NCI-H1436 (cell line): ENCODE results near the gene HSPA1A.
"Not testable (repeated sequence)": the region's sequence is repeated elsewhere in the genome, so short reads cannot be mapped to it uniquely, and the experiment has no call there.

Experiments
- DNase-seq: peaks from one replicate; lab custom pipeline; 2025; lab: John Stamatoyannopoulos, UW

Gene HSPA1A

DNA sequence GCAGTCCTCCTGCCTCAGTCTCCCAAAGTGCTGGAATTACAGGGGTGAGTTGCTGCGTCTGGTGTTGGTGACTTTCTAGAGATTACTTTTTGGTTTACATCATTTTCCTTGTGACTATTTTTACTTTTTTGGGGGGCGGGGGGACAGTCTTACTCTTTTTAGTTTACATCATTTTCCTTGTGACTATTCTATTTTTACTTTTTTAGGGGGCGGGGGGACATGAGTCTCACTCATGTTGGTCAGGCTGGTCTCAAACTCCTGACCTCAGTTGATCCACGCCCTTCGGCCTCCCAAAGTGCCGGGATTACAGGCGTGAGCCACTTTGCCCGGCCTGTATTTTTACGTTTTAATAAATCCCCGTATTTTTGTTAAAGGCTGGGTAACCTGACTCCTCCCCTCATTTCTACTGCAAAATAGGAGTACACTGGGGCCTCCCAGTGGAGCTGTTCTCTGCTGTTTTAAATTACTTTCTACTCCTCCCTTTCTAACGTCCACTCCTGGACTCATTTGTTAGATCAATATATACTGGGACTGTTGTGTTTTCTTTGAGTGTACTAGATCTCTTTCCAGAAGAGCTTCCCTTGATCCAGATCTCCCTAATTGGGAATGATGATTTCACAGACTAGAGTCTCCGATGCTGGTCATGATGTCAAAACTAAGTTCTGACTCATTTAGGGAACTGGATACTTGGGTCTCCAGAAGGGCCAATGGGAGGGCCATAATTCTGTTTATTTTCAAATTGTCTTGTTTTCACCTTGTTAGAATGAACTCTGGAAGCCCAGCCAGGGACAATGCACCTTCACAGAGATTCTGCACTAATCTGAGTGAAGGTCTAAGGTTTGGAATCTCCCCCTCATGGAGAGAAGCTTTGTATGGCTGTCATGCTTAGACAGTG lies 21.4 kb downstream of the HSPA1A start:
- no peak for DNase-seq

DNA sequence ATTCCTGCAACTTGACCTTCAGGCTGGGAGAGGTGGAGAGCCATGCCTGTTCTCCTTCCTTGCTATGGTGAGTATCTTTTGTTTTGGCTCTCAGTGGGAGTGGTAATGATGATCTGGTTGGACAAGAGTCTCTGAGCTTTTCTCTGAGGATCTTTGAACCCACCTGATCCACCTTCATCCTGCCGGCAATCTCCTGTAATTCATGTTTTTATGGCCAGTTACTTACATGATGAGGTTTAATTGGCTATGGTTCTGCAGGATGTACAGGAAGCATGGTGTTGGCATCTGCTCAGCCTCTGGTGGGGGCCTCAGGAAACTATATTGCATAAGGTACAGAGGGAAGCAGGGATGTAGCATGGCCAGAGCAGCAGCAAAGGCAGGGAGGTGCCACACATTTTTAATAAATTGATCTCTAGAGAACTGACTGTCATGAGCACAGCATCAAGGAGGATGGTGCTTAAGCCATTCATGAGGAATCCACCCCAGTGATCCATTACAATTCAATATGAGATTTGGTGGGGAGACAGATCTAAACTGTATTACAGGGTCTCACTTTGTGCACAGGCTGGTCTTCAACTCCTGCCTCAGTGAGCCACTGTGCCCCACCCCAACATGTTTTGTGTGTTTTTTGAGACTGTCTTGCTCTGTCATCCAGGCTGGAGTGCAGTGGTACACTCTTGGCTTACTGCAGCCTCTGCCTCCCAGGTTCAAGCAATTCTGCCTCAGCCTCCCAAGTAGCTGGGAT lies 22.2 kb downstream of the HSPA1A start:
- DNase-seq, result no peak

DNA sequence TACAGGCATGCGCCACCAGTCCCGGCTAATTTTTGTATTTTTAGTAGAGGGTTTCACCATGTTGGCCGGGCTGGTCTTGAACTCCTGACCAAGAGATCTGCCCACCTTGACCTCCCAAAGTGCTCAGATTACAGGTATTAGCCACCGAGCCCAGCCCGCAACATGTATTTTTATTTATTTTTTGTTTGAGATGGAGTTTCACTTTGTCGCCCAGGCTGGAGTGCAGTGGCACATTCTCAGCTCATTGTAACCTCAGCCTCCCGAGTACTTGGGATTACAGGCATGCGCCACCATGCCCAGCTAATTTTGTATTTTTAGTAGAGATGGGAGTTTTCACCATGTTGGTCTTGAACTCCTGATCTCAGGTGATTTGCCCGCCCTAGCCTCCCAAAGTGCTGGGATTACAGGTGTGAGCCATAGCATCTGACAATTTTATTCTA lies 22.8 kb downstream of the HSPA1A start:
- DNase-seq, result not testable (repeated sequence)

DNA sequence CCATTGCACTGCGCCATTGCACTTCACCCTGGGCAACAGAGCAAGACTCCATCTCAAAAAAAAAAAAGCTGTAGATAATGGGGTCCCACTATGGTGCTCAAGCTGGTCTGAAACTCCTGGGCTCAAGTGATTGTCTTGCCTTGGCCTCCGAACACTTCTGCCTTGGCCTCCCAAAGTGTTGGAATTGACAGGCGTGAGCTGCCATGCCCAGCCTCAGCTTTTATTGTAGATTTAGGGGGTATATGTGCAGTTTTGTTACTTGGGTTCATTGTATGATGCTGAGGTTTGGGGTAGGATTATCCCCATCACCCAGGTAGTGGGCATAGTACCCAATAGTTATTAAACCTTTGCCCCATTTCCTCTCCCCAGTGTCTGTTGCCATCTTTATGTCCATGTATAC lies 23.6 kb downstream of the HSPA1A start:
- no peak for DNase-seq

DNA sequence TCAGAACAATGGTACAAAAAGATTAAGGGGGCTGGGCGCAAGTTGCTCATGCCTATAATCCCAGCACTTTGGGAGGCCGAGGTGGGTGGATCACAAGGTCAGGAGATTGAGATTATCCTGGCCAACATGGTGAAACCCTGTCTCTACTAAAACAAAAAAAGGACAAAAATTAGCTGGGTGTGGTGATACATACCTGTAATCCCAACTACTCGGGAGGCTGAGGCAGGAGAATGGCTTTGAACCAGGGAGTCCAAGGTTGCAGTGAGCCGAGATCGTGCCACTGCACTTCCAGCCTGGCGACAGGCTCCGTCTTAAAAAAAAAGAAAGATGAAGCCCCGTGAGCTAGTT lies 24.4 kb downstream of the HSPA1A start:
- DNase-seq, result not testable (repeated sequence)

DNA sequence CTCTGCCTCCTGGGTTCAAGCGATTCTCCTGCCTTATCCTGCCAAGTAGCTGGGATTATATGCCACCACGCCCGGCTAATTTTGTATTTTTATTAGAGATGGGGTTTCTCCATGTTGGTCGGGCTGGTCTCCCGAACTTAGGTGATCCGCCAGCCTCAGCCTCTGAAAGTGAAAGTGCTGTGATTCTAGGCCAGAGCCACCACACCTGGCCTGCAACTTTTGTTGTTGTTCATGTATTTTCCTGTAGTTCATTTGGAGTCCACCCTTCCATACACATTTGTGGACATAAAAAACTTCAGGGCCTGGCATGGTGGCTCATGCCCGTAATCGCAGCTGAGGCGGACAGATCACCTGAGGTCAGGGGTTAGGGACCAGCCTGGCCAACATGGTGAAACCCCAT lies 26.7 kb downstream of the HSPA1A start:
- no peak for DNase-seq

DNA sequence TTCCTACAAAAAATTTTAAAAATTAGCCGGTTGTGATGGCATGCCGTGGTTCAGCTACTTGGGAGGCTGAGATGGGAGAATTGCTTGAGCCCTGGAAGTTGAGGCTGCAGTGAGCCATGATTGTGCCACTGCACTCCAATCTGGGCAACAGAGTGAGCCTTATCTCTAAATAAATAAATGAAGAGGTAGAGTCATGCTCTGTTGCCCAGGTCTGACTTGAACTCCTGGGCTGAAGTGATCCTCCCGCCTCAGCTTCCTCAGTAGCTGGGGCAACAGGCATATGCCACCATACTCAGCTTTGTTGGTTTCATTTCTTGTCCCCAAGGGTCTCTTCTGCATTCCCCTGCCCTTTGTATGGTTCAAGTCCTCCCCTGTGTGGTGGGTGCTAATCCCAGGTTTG lies 29.2 kb downstream of the HSPA1A start:
- DNase-seq, result no peak

DNA sequence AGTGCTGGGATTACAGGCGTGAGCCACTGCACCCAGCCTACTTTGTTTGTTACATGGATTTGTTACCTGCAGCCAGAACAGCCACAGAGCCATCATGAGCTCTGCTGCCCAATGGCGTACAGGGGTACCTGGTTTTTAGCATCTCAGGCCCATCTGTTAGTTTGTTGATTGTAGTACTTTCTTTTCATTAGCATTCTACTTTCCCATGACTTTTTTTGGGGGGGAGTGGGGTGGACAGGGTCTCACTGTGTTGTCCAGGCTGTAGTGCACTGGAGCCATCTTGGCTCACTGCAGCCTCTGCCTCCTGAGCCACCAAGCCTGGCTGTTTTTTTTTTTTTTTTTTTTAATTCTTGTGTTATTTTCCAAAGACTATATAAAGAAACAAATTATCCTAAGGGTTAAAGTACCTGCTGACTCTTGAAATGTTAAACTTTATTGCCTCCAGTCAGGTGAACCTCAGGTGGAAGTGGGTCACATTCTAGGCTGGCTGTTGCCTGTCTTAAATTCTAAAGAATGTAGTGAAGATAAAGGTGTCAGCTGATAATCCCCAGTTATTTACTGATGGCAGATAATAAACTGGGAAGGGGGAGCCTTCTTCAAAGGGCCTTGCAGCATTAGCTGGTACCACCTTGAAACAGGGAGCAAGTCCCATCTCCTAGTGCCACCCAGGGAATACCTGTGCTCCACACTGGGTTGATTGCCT lies 32.1 kb downstream of the HSPA1A start:
- no peak for DNase-seq

DNA sequence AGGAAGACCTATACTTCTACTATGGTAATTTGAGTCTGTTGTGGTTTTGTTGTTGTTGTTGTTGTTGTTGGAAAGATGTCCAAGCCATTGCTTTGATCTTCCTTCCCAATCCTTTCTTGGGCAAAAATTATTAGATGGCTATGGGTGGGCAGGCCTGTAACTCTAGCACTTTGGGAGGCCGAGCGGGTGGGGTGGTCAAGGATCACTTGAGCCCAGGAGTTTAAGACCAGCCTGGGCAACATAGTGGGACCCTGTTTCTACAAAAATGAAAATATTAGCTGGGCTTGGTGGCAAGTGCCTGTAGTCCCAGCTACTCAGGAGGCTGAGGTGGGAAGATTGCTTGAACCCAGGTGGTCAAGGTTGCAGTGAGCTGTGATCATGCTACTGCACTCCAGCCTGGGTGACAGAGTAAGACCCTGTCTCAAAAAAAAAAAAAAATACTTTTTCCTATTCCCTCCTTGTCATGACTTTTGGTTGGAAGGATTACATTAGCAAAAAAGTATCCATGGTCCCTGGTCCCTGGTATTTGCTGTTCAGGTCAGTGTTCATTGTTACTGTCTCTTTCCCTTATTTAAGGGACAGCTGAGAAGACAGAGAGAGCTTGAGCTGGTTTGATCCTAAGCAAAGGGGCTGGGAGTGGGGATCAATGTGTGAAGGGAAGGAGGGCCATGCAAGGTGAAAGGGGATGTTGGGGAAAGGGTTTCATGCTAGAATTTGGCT lies 35.6 kb downstream of the HSPA1A start:
- no peak for DNase-seq

DNA sequence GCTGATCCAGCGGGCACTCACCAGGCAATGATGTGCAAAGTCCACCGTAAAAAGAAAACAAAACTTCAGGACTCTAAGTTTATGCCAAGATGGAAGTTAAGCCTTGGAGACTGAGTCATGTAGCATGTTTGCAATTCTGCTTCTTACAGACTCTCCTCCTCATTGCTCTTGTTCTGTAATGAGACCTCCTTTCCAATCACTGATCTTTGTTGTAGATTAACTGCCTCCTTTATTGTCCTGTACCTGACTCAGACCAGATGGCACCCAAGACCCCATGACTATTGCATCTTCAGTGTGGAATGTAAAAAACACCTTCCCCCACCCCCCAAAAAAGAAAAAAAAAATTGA lies 36.1 kb downstream of the HSPA1A start:
- no peak for DNase-seq

DNA sequence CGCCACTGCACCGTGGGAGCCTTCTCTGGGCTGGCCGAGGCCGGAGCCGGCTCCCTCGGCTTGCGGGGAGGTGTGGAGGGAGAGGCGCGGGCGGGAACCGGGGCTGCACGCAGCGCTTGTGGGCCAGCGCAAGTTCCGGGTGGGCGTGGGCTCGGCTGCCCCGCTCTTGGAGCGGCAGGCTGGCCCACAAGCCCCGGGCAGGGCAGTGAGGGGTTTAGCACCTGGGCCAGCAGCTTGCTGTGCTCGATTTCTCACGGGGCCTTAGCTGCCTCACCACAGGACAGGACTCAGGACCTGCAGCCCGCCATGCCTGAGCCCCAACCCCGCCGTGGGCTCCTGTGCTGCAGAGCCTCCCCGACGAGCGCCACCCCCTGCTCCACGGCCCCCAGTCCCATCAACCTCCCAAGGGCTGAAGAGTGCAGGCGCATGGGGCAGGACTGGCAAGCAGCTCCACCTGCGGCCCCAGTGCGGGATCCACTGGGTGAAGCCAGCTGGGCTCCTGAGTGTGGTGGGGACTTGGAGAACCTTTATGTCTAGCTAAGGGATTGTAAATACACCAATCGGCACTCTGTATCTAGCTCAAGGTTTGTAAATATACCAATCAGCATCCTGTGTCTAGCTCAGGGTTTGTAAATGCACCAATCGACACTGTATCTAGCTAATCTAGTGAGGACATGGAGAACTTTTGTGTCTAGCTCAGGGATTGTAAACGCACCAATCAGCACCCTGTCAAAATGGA lies 36.8 kb downstream of the HSPA1A start:
- not testable (repeated sequence) for DNase-seq

DNA sequence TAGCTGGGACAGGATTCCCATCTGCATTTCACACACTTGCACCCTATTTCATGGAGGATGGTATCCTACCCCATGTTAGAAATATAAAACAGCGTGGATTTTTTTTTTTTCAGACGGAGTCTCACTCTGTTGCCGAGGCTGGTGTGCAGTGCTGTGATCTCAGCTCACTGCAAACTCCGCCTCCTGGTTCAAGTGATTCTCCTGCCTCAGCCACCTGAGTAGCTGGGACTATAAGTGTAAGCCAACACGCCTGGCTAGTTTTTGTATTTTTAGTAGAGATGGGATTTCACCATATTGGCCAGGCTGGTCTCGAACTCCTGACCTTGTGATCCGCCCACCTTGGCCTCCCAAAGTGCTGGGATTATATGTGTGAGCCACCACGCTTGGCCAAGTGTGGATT lies 42.4 kb downstream of the HSPA1A start:
- DNase-seq, result not testable (repeated sequence)

DNA sequence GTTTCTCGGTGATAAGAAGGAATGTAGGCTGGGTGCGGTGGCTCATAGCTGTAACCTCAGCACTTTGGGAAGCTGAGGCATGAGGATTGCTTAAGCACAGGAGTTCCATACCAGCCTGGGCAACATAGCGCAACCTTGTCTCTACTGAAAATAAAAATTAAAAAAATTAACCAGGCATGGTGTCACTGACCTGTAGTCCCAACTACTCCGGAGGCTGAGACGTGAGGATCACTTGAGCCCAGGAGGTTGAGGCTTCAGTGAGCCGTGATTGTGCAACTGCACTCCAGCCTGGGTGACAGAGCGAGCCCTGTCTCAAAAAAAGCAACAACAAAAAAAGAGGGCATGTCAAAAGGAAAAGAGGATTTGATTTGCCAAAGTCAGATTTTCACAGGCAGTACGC lies 43.4 kb downstream of the HSPA1A start:
- no peak for DNase-seq

DNA sequence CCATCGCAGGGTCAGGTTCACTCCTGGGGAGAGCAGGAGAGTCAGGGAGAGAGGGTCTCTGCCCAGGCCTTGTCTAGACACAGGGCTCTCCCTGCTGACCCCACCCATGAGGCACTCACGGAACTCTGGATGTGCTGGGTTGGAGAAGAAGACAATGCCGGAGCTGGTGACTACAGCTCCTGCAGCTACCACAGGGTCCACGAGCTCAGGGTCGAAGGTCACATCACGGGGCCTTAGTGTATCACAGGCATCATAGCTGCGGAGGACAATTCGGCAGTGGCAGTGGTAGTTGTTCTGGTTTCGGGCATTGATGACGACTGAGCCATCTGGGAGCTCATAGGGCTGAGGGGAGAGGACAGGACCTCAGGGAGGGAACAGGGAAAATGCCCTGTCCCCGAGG lies 44.6 kb downstream of the HSPA1A start:
- no peak for DNase-seq

DNA sequence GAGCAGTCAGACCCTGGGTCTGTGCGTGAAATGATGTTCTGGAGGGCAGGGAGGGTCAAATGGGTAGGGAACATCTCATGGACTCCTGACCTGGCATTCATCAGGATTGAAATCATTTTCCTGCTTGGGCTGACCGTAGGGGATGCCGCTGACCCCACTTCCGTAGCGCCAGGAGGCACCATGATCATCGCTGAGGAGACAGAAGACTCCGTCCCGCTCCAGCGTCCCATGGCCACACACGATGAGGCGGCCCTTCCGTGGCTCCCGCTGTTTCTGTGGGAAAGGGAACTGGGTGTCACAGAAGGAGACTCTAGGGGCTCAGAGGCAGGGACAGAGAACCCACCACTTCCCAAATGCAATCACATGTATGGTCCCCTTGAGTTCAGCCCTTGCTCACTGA lies 45.0 kb downstream of the HSPA1A start:
- no peak for DNase-seq

DNA sequence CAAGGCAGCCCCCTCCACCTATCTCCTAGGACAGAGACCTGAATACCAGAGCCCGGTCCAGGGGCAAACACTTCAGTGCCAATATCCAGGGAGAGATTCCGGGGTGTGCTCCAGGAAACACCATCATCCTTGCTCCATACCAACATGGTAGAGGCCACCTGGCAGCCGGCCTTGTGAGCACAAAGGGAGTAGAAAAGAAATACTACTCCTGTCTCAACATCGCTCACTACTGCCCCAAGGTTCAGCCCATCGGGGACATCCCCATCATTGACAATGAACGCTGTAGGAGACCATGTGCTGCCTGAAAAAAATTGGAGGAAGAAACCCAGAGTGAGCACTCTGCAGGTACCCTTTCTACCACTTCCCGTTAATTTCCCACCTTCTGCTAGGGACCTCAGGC lies 45.8 kb downstream of the HSPA1A start:
- DNase-seq, result no peak

DNA sequence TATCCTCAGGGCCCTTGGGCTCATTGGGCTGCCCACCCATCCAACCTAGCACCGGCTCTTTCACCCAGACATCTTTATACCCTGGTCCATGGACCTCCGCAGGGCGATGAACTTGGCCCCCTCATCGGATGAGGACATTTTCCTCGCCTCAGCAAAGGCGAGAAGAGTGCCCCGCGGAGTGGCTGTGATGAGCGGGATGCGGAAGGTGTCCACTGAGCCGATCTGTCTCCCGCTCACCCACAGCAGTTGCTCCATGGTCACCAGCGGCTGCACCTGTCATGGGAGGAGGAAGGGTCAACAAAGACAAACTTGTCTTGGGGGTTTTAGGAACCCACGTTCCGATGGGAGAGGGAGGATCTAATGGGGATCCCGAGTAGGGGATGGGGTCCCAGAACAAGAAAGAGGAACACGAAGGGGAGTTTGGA lies 46.6 kb downstream of the HSPA1A start:
- DNase-seq, result no peak

DNA sequence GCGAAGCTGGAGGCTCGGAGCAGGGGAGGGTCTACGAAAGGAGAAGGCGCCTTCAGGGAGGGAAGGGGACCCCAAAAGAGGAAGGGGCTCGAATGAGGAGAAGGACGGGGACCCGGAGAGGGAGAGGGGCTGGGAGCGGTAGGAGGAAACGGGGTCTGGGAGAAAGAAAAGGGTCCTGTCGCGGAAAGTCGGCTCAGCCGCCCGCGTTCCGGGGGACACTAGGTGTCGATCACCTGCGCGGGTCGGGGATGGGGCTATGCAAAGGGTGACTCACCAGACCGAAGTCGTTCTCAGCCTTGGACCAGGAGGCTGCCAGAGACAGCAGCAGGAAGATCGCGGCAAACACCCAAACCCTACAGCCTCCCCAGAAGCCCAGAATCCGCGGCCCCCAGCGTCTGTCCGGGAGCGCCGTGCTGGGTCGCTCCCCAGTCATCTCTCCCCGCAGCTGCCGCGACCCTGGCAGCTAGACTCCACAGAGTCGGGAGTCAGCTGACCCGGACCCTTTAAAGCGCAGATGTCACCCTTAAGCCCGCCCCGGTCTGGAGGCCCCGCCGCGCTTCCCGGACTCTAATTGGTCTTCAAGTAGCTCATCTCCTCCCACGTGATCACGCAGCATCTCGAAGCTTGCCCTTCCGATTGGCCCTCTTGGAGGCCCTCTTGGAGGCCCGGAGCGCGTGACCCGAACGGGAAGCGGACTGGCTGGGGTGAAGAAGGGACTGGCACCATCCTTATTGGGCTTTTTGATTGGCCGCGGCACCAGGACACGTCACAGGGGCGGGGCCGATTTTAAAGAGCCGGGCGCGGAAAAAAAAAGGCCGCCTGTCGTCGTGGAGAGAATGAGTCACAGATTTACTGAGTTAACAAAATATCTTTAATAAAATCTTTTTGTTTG lies 47.2 kb downstream of the HSPA1A start, which contains the start of gene NEU1:
NEU1 (minus strand) TSS at position 478 of the 892 bp plus-strand sequence; CDS start at position 433, 45 bp downstream.
- peak; percentile 99 for DNase-seq

DNA sequence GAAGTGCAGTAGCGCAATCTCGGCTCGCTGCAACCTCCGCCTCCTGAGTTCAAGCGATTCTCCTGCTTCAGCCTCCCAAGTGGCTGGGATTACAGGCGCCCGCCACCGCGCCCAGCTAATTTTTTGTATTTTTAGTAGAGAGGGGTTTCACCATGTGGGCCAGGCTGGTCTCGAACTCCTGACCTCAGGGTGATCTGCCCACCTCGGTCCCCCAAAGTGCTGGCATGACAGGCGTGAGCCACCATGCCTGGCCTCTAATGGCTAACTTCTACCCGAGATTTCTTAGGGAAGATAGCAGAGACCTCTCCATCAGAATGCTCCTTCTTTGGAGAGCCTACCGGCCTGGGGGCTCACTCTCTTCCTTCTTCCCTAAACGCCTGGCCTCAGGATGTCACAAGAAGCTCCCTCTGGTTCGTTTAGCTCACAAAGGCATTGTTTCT lies 48.8 kb downstream of the HSPA1A start:
- DNase-seq, result not testable (repeated sequence)

DNA sequence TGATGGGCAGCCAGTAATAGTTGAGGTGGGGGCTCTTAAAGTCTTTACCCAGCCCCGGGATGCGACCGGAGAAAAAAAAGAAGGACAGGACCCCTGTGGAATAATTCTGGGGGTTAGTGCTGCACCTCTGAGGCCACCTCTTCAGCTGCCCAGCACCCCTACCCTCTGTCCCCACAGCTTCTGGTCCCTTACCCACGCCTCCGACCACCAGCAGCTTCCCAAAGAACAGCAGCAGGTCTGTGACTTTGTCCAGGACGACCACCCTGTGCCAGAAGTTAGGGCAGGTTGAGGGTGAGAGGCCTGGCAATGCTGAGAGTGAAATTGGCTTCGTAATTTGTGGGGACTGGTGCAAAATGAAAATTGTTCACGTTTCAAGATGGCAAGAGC lies 49.5 kb downstream of the HSPA1A start:
- DNase-seq, result no peak
